Neural progenitor cell (in vitro differentiated cells): Measurements from ENCODE around the gene MOSMO.

Experiments used
- EZH2 ChIP-seq: fragments of 200-600 bp; sonication (generic); IDR thresholded peaks from 2 replicates; pipeline ENCODE4 v1.6.1; 2017; ENCODE audit warnings: antibody characterized with exemption, mild to moderate bottlenecking, moderate library complexity
- TF ChIP-seq, protein P1 (sequence below): fragments of 200-600 bp; sonication (generic); IDR thresholded peaks from 2 replicates; pipeline ENCODE4 v1.5.1; 2017; ENCODE audit warnings: antibody characterized with exemption, mild to moderate bottlenecking

DNA sequence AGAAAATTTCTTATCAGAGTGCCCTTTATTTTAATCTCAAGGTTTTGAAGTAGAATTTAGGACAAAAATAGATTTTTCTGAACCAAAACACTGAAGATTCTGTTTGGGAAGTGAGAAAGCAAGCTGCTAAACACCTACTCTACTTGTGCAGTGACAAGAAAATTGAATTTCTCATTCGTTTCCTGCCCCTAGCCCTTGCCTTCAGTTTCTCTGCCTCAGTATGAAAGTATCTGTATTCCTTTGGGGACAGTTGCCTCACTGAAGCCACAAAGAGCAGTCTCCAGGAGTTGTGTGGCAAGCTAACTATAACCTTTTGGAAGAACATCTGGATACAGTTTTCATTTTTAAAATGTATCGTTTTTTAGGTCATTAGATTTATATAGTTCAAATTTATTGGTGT is 19.7 kb downstream of the MOSMO start:
- TF ChIP-seq, protein P1, sequence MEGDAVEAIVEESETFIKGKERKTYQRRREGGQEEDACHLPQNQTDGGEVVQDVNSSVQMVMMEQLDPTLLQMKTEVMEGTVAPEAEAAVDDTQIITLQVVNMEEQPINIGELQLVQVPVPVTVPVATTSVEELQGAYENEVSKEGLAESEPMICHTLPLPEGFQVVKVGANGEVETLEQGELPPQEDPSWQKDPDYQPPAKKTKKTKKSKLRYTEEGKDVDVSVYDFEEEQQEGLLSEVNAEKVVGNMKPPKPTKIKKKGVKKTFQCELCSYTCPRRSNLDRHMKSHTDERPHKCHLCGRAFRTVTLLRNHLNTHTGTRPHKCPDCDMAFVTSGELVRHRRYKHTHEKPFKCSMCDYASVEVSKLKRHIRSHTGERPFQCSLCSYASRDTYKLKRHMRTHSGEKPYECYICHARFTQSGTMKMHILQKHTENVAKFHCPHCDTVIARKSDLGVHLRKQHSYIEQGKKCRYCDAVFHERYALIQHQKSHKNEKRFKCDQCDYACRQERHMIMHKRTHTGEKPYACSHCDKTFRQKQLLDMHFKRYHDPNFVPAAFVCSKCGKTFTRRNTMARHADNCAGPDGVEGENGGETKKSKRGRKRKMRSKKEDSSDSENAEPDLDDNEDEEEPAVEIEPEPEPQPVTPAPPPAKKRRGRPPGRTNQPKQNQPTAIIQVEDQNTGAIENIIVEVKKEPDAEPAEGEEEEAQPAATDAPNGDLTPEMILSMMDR, result no peak
- no peak for TF ChIP-seq EZH2
